Activated CD8-positive, alpha-beta T cell treated with anti-CD3 and anti-CD28 coated beads for 36 hours (primary cell): ENCODE measurements around the gene NAALADL1. TPM values are rescaled to one million over a fixed set of nuclear protein-coding genes. Genes with fewer than 3 reads are reported as not detected.

Source experiments
- ATAC-seq: fragments of 200-7000 bp; cut with Tn5 transposase; one replicate; pipeline ENCODE4 v1.10.0; 2021; ENCODE audit warnings: mild to moderate bottlenecking, moderate library complexity
- CTCF ChIA-PET: fragments of 350-600 bp; sonication (Branson Sonifier 250); formaldehyde crosslinking; loops from one replicate; lab custom pipeline; 2021; ENCODE audit warnings: antibody characterized with exemption; lab: Charles Lee
- POLR2A ChIA-PET: fragments of 350-600 bp; sonication (Branson Sonifier 250); formaldehyde crosslinking; loops from one replicate; lab custom pipeline; 2021; ENCODE audit warnings: antibody characterized with exemption; lab: Charles Lee
- DNase-seq: peaks from one replicate; pipeline ENCODE4 v3.0.0-alpha.2; 2020
- H3K27ac Mint-ChIP-seq: one replicate; pipeline ENCODE4 v1.8.0; 2021; ENCODE audit warnings: mild to moderate bottlenecking, mixed read lengths
- H3K27me3 Mint-ChIP-seq: one replicate; pipeline ENCODE4 v1.8.0; 2021; ENCODE audit warnings: mixed read lengths
- H3K36me3 Mint-ChIP-seq: one replicate; pipeline ENCODE4 v1.8.0; 2021; ENCODE audit warnings: low read depth, mixed read lengths
- H3K4me1 Mint-ChIP-seq: one replicate; pipeline ENCODE4 v1.8.0; 2021; ENCODE audit warnings: low read depth, mixed read lengths
- H3K4me3 Mint-ChIP-seq: one replicate; pipeline ENCODE4 v1.8.0; 2021; ENCODE audit warnings: mild to moderate bottlenecking, moderate library complexity, mixed read lengths
- H3K9me3 Mint-ChIP-seq: one replicate; pipeline ENCODE4 v1.8.0; 2021; ENCODE audit warnings: mixed read lengths
- CTCF ChIP-seq: fragments of 200-600 bp; IDR thresholded peaks from one replicate; pipeline ENCODE4 v1.8.0; 2022; ENCODE audit warnings: antibody characterized with exemption, mild to moderate bottlenecking
- intact Hi-C: fragments of 100-400 bp; cut with micrococcal nuclease; formaldehyde crosslinking; loops from one replicate; pipeline ENCODE4 v1.10.0; 2022
- total RNA-seq, 2 experiments: library from RNA; stranded (reverse); gene quantifications; one replicate each; pipeline ENCODE4 v1.2.3, GENCODE V29; 2021

NAALADL1 gene
- total RNA-seq, 2 experiments from 2014 or later = 6.6 to 7.6 TPM

- Mint-ChIP-seq H3K27ac (no peak overlapping the region), H3K4me1 (peaks cover 22% of the 10 kb centered on the region), H3K4me3 (no peak overlapping the region), H3K36me3 (peaks cover 25% of the 10 kb centered on the region), H3K9me3 (no peaks in the 10 kb centered on the region), H3K27me3 (no peaks in the 10 kb centered on the region)
- TF ChIP-seq CTCF = no peak
- ATAC-seq (no peak), DNase-seq (no peak)
- intact Hi-C loops = loop anchor here (10.0 kb wide), 2 partner anchors 97 to 173 kb away; partner anchors contain the start of genes CDC42BPG, TM7SF2 and ZNHIT2
- CTCF ChIA-PET = interaction anchor here (0.7 to 1.2 kb wide), 2 partner anchors 9 to 93 kb away, joined by 3 read pairs; partner anchors contain the start of gene SNX15
- POLR2A ChIA-PET = interaction anchor here (0.6 to 1.4 kb wide), 4 partner anchors 9 to 538 kb away, joined by 3 to 6 read pairs (median 4); partner anchors contain the start of gene SNX15
These were observed 40.4 kb downstream of the NAALADL1 start for GRCh38 chr11:65017937-65018336.

- CTCF ChIA-PET = interaction anchor here (0.7 kb wide), 1 partner anchor 10 kb away, joined by 3 read pairs; the partner anchor contains the start of gene SNX15
- no peak for ATAC-seq
- Mint-ChIP-seq H3K27me3 (no peaks in the 10 kb centered on the region), H3K27ac (peak overlapping the region; percentile 2), H3K36me3 (peaks cover 25% of the 10 kb centered on the region), H3K4me1 (peaks cover 23% of the 10 kb centered on the region), H3K4me3 (no peak overlapping the region), H3K9me3 (no peaks in the 10 kb centered on the region)
- no peak for DNase-seq
- POLR2A ChIA-PET = interaction anchor here (0.7 to 1.4 kb wide), 2 partner anchors 9 to 10 kb away, joined by 3 to 6 read pairs; partner anchors contain the start of gene SNX15
- TF ChIP-seq CTCF = no peak
- intact Hi-C loops = loop anchor here (10.0 kb wide), 2 partner anchors 98 to 172 kb away; partner anchors contain the start of genes CDC42BPG, TM7SF2 and ZNHIT2
These were observed 41.6 kb downstream of the NAALADL1 start for GRCh38 chr11:65016705-65017104.

- intact Hi-C loops = loop anchor here (10.0 kb wide), 2 partner anchors 100 to 170 kb away; partner anchors contain the start of genes CDC42BPG, TM7SF2 and ZNHIT2
- CTCF ChIA-PET = interaction anchor here (0.8 to 6.7 kb wide), 35 partner anchors 9 to 326 kb away, joined by 3 to 45 read pairs (median 4); partner anchors contain the start of genes BATF2, CDCA5, MAJIN and SAC3D1
- DNase-seq (no peak), ATAC-seq (peak; percentile 2)
- POLR2A ChIA-PET = interaction anchor here (0.8 to 4.5 kb wide), 24 partner anchors 8 to 447 kb away, joined by 3 to 38 read pairs (median 4); partner anchors contain the start of genes FAU, MRPL49, POLA2 and PPP2R5B
- Mint-ChIP-seq H3K27me3 (no peaks in the 10 kb centered on the region), H3K27ac (peak overlapping the region; percentile 96), H3K4me3 (peak overlapping the region; percentile 88), H3K9me3 (no peaks in the 10 kb centered on the region), H3K36me3 (peaks cover 21% of the 10 kb centered on the region), H3K4me1 (peaks cover 23% of the 10 kb centered on the region)
- TF ChIP-seq CTCF = no peak
These were observed 43.6 kb downstream of the NAALADL1 start for GRCh38 chr11:65014726-65015227.

- Mint-ChIP-seq H3K9me3 (no peaks in the 10 kb centered on the region), H3K27me3 (no peaks in the 10 kb centered on the region), H3K27ac (peak within 1 kb of the TSS; percentile 99), H3K4me1 (peaks cover 23% of the 10 kb centered on the region), H3K36me3 (peaks cover 20% of the 10 kb centered on the region), H3K4me3 (peak within 1 kb of the TSS; percentile 88)
- DNase-seq (peak; percentile 91), ATAC-seq (peak; percentile 76)
- intact Hi-C loops = loop anchor here (10.0 kb wide), 2 partner anchors 101 to 169 kb away; partner anchors contain the start of genes CDC42BPG, TM7SF2 and ZNHIT2
- peak; percentile 88 for TF ChIP-seq CTCF
- CTCF ChIA-PET = interaction anchor here (0.7 to 6.7 kb wide), 38 partner anchors 9 to 325 kb away, joined by 3 to 45 read pairs (median 4); partner anchors contain the start of genes BATF2, CDCA5, MAJIN and SAC3D1
- POLR2A ChIA-PET = interaction anchor here (0.8 to 4.5 kb wide), 25 partner anchors 9 to 448 kb away, joined by 3 to 38 read pairs (median 3); partner anchors contain the start of genes FAU, MRPL49, POLA2 and PPP2R5B
These were observed 44.2 kb downstream of the NAALADL1 start, which contains the start of gene ARL2 for GRCh38 chr11:65013888-65014725. Gene ARL2 (plus strand): TSS chr11:65014160. CDS start chr11:65014208, 48 bp downstream.
